ENCODE data around the gene EIF4G3.
"Not testable (repeated sequence)": the region's sequence is repeated elsewhere in the genome, so short reads cannot be mapped to it uniquely, and the experiment has no call there.

The EIF4G3 gene

DNA sequence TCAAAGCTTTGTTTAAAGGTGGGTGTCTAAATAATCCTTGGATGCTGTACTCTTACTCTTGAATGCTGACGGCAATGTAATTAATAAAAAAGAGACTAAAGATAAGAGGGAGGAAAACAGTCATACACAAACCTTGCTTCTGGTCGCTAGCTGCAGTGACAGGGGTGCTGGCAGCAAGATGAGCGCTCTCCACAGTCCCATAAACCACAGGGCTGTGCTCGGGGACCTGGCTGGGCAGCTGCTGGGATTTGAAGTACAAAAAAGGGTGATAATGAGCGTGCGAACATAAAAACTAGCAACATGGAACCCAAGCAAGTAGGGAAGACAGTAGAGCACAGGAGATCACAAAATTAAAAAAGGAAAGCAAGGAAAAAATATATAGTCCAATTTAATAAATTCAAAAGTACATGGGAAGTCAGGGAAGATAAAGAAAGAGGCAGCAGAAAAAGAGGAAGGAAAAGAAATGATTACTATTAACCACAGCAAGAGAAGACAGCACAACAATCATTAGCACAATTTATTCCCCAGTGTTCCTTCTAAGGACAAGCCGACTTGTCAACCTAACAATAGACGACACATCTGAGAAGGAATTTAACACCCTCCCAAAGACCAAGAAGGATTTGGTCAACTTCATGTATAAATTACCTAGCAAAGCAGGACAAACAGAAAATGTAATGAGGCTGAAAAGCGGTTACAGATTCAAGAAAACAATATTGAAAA, 226.7 kb downstream of the EIF4G3 start:
- no peak for DNase-seq (ENCODE audit: low read depth, low spot score)

DNA sequence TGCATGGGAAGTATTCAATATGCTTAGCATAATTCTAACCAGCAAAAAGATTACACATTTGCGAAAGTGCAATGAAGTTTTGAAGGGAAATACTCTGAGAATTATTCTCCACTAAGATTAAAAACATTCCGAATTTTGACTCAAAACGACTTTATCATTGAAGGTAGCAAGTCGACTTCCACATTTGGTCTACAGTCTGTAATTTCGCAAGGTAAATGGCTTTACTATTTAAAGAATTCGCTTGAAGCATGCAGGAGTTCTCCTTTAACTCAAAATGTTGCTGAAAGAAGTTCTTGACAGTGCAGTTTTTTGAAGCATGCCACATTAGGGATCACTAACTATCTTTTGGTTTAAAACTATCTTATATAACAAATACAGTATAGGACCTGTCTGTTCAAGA, 228.6 kb downstream of the EIF4G3 start:
- DNase-seq (ENCODE audit: low read depth, low spot score) = no peak

DNA sequence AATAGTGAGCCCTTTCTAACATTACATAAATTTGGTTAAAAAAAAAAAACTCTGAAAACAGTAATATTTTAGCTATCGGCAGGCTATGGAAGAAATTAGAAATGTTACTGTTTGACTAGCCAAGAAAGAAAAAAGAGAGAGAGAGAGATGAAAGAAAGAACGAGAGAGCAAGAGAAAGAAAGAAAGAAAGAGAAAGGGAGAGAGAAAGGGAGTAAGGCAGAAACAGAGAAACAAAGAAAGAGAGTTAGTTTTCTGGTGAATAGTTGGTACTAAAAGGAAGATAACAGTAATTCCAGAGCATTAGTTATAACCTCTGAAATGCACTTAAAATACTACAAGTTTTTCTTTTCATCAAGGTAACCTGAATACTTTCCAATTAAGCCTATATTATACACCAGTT, 229.3 kb downstream of the EIF4G3 start:
- no peak for DNase-seq (ENCODE audit: low read depth, low spot score)

DNA sequence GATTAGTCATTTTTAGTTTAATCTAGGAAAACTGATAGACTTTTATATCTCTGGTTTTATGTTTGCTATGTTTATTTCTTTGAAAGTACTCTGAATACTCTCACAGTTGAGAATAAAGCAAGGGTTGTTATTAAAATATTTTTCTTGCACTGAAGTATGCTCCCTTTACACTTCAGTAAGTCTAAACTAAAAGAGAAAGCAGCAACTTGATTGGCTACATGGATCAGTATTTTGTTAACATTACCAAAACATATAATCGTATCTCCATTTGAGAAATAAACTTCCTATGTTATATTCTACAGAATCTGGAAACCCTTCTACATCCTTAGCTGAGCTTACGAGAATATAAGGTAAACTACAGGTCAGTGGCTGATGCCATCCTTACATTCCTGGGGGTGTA, 240.1 kb downstream of the EIF4G3 start:
- no peak for DNase-seq (ENCODE audit: low read depth, low spot score)

DNA sequence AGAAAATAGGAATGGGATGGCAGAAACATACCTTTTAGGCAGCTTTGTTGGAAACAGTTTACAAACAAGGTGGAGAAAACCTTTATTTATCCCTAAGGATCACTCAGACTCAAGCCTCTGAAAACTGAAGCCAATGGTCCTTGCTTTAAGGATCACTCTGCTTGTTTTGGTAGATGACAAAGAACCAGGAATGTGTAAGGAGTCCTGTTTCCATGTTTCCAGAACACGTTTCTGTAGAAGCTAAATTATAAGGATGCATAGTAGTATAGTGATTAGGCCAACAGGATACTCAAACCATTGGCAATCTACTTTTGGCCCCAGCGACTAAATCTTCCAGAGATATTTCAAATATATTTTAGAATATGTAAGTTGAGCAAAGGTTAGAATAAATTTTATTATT, 240.5 kb downstream of the EIF4G3 start:
- no peak for DNase-seq (ENCODE audit: low read depth, low spot score)

DNA sequence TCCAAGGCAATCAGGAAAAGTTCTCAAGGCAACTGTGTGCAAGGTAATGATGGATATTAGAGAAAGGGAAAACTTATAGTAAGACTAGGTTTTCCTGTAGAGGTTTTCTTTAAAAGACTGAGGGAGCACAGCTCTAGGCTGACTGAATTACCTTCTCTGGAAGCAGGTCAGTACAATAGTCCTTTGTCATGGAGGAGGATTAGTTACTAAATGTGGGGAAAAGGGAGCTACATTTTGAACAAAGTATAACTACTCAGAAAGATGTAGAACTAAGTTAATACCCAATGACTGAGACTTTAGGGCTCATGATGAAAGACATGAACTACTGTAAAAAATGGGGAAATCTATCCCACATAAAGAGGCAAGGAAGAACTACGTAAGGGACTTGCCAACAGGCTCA, 241.0 kb downstream of the EIF4G3 start:
- no peak for DNase-seq (ENCODE audit: low read depth, low spot score)

DNA sequence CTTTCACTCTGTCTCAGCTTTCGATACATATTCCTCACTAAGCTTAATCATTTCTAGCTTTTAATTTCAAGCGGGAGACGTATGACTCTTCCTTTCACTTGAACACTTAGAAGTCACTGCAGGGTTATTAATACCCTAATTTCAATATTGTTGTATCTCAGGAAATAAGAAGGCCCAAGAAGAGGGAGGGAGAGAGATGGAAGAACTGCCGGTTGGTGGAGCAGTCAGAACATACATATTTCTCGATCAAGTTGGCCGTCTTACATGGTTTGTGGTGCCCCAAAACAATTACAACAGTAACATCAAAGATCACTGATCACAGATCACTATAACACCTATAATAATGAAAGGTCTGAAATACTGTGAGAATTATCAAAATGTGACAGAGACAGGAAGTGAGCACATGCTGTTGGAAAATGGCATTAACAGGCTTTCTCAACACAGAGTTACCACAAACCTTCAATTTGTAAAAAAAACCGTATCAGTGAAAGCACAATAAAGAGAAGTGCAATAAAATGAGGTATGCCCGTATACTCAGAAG, 244.2 kb downstream of the EIF4G3 start:
- no peak for DNase-seq (ENCODE audit: low read depth, low spot score)

DNA sequence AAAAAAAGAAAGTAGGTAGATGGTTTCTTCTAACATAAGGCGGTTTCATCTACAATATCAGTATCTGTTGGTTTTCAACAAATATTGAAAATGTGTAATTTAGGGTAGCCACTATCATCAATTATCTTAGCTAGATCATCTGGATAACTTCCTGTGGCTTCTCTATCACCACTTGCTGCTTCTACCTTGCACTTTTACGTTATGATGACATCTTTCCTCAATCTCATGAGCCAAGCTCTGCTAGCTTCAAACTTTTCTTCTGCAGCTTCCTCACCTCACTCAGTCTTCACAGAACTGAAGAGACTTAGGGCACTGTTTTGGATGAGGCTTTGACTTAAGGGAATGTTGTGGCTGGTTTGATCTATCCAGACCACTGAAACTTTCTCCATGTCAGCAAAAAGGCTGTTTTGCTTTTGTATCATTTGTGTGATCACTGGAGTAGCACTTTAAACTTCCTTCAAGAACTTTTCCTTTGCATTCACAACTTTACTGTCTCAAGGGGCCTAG, 244.7 kb downstream of the EIF4G3 start:
- no peak for DNase-seq (ENCODE audit: low read depth, low spot score)

DNA sequence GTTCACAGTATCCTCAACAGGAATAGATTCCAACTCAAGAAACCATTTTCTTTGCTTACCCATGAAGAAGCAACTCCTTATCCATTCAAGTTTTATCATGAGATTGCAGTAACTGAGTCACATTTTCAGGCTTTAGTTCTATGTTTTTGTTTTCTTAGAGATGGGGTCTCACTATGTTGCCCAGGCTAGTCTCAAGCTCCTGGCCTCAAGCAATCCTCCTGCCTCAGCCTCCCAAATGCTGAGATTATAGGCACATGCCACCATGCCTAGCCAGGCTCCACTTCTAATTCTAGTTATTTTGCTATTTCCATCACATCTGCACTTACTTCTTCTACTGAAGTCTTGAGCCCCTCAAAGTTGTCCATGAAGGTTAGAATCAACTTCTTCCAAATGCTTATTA, 246.3 kb downstream of the EIF4G3 start:
- DNase-seq (ENCODE audit: low read depth, low spot score) = no peak

DNA sequence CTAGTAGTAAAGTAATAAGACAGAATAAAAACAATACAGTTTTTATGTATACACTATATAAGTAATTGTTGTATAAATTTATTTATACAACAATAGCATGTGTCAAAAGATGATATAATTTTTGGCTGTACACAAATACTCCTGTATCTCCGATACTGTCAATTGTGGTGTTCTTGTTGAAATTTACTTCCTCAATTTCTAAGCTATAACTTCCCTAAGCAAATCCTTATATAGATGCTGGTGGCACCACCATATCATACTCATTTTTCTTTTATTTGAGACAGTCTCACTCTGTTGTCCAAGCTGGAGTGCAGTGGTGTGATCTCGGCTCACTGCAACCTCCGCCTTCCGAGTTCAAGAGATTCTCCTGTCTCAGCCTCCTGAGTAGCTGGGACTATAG, 248.6 kb downstream of the EIF4G3 start:
- no peak for DNase-seq (ENCODE audit: low read depth, low spot score)

DNA sequence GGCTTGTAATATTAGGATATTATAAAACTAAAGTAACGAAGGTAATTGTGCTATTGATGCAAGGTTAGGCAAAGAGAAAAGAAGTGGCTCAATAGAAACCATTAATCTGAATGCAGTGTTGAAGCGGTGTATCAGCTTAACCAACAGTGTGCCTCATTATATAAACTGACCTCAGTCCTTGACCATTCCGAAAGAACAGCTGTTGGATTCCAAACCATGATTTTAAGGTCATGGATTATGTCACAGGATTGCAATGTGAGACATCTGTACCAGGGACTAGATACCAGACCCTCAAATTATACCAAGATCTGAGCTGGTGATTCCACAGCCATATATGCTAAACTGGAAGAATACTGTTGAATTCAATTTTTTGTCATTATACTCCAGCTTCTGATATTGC, 255.4 kb downstream of the EIF4G3 start:
- no peak for DNase-seq (ENCODE audit: low read depth, low spot score)

DNA sequence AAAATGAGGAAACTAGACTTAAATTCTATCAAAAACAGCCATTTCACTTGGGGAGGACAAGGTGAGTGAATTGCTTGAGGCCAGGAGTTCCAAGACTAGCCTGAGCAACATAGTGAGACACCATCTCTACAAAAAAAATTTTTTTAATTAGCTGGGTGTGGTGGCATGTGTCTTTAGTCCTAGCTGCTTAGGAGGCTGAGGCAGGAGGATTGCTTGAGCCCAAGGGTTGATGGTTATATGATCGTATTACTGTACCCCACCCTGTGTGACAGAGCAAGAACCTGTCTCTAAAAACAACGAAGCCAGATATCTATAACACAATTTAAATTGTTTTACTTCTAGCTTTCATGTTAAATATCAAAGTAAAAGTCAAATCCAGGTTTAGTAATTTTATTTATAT, 263.5 kb downstream of the EIF4G3 start:
- DNase-seq (ENCODE audit: low read depth, low spot score) = no peak

DNA sequence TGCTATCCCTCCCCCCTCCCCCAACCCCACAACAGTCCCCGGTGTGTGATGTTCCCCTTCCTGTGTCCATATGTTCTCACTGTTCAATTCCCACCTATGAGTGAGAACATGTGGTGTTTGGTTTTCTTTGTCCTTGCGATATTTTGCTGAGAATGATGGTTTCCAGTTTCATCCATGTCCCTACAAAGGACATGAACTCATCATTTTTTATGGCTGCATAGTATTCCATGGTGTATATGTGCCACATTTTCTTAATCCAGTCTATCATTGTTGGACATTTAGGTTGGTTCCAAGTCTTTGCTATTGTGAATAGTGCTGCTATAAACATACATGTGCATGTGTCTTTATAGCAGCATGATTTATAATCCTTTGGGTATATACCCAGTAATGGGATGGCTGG, 269.2 kb downstream of the EIF4G3 start:
- not testable (repeated sequence) for DNase-seq (ENCODE audit: low read depth, low spot score)

DNA sequence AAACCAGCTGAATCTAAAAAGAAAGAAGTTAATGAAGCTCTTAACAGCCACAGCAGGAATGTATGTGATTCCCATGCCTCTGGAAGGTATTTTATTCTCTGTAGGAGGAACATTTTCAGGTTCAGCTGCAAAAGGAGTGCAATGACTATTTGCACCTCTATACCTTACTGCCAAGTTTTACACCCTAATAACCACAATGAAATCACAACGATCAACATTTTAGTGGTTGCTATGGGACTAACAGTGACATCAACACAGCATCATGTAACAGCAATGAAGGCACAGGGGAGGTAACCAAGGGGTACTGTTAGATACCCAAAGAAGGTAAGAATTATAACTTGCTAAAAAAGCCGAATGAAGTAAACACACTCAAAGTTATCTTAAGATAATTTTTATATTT, 273.3 kb downstream of the EIF4G3 start:
- no peak for DNase-seq (ENCODE audit: low read depth, low spot score)

DNA sequence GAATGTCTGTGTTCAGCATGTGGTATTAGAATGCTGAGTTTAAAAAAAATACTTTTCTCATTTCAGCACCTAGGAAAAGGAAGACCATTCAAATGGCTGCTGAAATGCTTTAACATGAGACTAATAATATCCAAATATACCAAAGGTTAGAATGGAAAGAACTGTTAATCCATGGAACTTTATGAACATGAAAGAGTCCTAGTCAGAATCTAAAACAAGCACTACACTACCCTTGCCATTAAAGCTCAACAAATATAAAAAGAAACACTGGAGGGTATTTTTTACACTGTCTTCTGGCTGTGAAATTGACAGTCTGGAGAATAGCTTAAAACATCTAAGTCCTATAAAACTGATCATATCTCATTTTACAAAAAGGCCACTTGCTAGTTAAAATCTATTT, 276.6 kb downstream of the EIF4G3 start:
- DNase-seq (ENCODE audit: low read depth, low spot score) = no peak

DNA sequence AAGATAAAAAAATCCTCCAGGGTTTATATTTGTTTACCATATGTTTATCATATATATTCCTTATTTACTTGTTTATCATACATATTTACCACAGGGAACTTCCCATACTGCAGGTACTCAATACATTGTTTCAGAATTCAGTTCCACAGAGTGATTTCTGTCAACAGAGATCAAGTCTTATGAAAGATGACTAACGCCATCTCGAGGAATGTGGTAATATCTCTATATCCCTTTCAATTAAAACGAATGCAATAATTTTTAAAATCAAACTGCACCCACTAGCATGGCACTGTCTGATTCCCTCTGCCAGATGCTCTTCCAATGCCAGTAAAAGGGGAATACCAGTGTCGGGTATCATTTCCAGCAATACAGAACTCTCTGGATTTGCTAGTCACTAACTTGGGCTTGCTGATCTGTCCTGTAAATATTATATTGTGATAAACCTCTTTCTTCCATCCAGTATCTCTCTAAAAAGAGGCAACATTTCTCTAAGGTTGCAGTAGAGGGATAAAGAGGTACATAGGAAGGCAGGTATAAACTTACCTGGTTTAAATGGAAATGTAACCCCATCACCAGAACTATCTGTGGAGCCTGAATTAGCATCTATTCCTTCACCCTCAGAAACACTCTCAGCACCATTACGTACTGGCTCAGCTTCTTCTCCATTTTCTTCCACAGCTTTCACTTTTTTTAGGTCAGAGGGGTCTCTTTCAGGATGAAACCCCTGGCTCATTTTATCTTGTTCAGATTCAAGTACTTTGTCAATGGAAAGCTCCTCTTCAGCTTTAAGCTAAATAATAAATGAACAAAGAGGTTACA, 277.3 kb downstream of the EIF4G3 start:
- no peak for DNase-seq (ENCODE audit: low read depth, low spot score)

DNA sequence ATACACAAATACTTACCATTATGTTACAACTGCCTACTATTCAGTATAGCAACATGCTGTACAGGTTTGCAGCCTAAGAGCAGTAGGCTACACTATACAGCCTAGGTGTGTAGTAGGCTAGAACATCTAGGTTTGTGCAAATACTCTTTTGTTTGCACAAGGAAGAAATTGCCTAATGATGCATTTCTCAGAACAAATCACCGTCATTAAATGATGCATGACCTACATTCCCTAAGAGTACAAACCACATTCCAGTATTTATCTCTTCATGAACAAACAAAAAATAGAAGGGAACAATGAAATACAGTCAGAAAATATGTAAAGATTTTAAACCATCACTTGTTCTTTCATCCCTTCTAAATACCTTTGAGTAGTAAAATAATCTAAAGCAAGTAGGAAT, 279.9 kb downstream of the EIF4G3 start:
- DNase-seq (ENCODE audit: low read depth, low spot score) = no peak

DNA sequence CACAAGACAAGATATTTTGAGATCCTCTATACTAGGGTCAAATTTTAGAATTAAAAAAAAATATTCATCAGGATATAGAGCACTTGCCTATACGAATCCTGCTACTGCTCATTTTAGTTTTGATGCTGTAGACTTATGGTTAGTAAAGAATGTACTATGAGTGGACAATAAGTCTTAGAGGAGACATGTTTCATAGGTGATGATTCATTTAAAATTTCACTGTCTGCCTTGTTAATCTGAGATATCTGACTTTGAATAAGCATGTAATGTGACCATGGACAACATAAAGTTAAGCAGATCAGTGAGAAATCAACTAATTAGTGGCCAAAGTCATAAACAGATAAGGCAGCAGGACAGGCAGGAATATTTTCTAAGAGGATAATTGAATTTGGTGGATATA, 282.8 kb downstream of the EIF4G3 start:
- no peak for DNase-seq (ENCODE audit: low read depth, low spot score)

DNA sequence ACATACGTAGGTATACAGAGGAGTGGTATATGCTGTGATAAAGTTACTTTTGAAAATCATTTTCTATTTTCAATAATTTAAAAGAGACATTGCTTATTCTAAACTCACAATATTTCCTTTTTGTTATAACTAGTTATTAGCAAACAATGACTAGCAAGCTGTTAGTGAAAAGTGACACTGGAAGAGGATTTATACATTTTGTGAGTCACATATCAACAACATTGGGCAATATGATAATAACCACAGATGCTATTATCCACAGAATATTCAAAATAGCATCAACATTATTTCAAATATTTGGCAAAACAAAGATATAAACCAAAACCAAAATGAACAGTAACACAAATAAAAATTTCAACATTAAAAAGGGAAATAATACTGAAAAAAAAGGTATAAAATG, 285.6 kb downstream of the EIF4G3 start:
- DNase-seq (ENCODE audit: low read depth, low spot score) = no peak

DNA sequence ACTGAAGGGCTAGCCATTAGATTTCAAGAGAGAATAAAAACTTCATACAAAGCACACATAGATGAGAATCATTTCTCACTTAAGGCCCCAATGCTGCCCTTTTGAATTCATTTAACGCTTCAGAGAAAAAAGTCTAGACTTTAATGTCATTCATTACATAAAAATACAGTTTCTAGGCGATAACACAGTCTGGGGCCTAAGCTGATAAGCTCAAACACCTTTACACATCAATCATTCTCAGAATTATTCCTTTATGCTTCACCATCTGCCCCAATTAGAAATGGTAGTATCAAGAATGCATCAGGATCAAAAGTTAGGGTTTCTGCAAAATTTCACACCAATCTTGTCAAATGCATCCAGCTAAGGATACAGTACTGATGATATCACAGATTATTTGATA, 289.5 kb downstream of the EIF4G3 start:
- no peak for DNase-seq (ENCODE audit: low read depth, low spot score)

DNA sequence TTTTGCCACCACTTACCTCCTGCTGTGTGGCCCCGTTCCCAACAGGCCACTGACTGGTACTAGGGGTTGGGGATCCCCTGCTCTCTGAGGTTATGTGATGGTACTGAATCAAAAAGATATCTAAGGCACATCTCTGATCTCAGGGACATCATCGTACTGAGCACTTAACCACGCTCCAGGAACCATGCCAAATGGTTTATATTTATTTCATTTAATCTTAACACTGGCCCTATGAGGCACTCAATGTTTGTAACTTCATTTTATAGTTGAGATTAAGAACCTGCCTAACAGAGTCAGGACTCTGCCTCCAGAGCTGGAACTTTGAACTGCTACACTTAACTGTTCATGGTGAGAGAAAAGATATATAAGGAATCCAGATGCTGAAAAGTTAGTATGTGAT, 291.6 kb downstream of the EIF4G3 start:
- no peak for DNase-seq (ENCODE audit: low read depth, low spot score)

DNA sequence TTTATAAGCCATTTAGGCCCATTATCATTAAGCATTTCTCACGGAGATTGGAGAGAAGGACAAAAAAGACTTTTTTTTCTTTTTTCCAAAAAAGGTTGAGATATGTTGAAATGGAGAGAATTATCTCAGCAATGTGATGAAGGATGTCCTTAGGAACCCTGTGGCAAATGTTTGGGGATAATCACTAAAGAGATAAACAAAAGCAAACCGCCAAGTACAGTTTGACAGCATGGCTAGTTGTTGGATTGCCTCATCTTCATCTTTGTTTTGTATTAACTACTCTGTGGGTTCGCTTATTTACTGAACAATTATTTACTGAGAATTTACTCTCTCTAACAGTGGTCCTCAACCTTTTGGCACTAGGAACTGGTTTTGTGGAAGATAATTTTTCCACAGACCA, 292.2 kb downstream of the EIF4G3 start:
- no peak for DNase-seq (ENCODE audit: low read depth, low spot score)

DNA sequence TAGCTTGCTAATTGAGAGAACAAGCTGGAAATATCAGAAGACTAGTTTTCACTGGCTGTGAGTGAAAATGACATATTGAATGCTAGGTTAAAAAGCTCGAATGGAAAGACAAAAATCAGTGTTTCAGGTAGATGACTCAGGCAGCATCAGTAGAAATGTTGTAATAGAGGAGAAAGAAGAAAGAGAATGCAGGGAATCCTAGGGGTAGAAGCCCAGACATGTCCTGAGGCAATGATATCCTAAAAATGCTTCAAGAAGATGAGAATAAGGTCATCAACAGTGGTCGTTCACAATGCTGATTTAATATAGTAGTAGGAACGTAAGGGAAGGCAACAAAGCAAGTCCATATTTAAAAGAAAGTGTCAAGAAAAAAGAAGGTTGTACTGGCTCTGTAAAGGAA, 292.9 kb downstream of the EIF4G3 start:
- no peak for DNase-seq (ENCODE audit: low read depth, low spot score)
